IMR-90 (cell line): ENCODE results near the gene TROAP. TPM values are rescaled to one million over a fixed set of nuclear protein-coding genes. Genes with fewer than 3 reads are reported as not detected.

Experiments
- ATAC-seq: fragments of 200-7000 bp; cut with Tn5 transposase; 2 replicates; pipeline ENCODE4 v1.9.1; 2020; ENCODE audit warnings: low read depth, mild to moderate bottlenecking, moderate library complexity
- BruUV-seq: library from RNA; stranded (reverse); fragments of 400-500 nt; replicated peaks from 2 replicates; lab custom pipeline; 2021; lab: Mats Ljungman, UMichigan
- CTCF ChIA-PET: fragments of 300-600 bp; formaldehyde crosslinking; extraction: SDS; loops from one replicate; lab custom pipeline; 2021; ENCODE audit warnings: antibody characterized with exemption; lab: Yijun Ruan, JAX
- POLR2A ChIA-PET: fragments of 300-600 bp; sonication (Branson Sonifier 250); formaldehyde crosslinking; loops from one replicate; lab custom pipeline; 2022; ENCODE audit warnings: antibody characterized with exemption; ENCODE audit not compliant: unreplicated experiment; lab: Charles Lee
- DNase-seq: peaks from one replicate; pipeline ENCODE4 v3.0.0; 2013
- H2AFZ ChIP-seq: replicated peaks from 2 replicates; pipeline ENCODE3; 2013; ENCODE audit warnings: low read length, mild to moderate bottlenecking; ENCODE audit not compliant: poor library complexity
- H2AK5ac ChIP-seq: 2 replicates; pipeline ENCODE4 v1.6.1; 2013; ENCODE audit warnings: low read depth, low read length, inconsistent platforms
- H2AK9ac ChIP-seq: replicated peaks from 2 replicates; pipeline ENCODE3; 2013; ENCODE audit warnings: mild to moderate bottlenecking, low read depth, low read length, moderate library complexity; ENCODE audit not compliant: poor library complexity
- H2BK120ac ChIP-seq: 2 replicates; pipeline ENCODE4 v1.6.1; 2013; ENCODE audit warnings: low read depth, low read length, inconsistent platforms
- H2BK15ac ChIP-seq: 3 replicates; pipeline ENCODE4 v1.6.1; 2013; ENCODE audit warnings: low read depth, low read length, inconsistent platforms
- H2BK20ac ChIP-seq: 2 replicates; pipeline ENCODE4 v1.6.1; 2013; ENCODE audit warnings: low read depth, mild to moderate bottlenecking, inconsistent platforms, low read length, moderate library complexity
- H2BK5ac ChIP-seq: 2 replicates; pipeline ENCODE4 v1.6.1; 2013; ENCODE audit warnings: mild to moderate bottlenecking, low read depth, low read length, inconsistent platforms; ENCODE audit not compliant: poor library complexity, severe bottlenecking
- H3K14ac ChIP-seq: replicated peaks from 2 replicates; pipeline ENCODE4 v1.6.1; 2013; ENCODE audit warnings: low read depth, low read length, inconsistent platforms
- H3K18ac ChIP-seq: 2 replicates; pipeline ENCODE4 v1.6.1; 2013; ENCODE audit warnings: low read depth, low read length, control low read depth
- H3K23ac ChIP-seq: 2 replicates; pipeline ENCODE4 v1.6.1; 2013; ENCODE audit warnings: low read depth, low read length, inconsistent platforms
- H3K27ac ChIP-seq: 2 replicates; pipeline ENCODE4 v1.5.1; 2013; ENCODE audit warnings: mild to moderate bottlenecking, control low read depth, low read length; ENCODE audit not compliant: insufficient read depth
- H3K27me3 ChIP-seq: 2 replicates; pipeline ENCODE4 v1.6.1; 2013; ENCODE audit warnings: low read length; ENCODE audit not compliant: control insufficient read depth, insufficient read depth
- H3K36me3 ChIP-seq: 2 replicates; pipeline ENCODE4 v1.6.1; 2013; ENCODE audit warnings: low read length, mixed read lengths; ENCODE audit not compliant: control insufficient read depth, insufficient read depth
- H3K4ac ChIP-seq: 2 replicates; pipeline ENCODE4 v1.6.1; 2013; ENCODE audit warnings: low read depth, low read length, inconsistent platforms
- H3K4me1 ChIP-seq: 2 replicates; pipeline ENCODE4 v1.6.1; 2013; ENCODE audit warnings: low read length, mixed read lengths; ENCODE audit not compliant: control insufficient read depth, insufficient read depth
- H3K4me2 ChIP-seq: 2 replicates; pipeline ENCODE4 v1.6.1; 2013; ENCODE audit warnings: low read depth, mild to moderate bottlenecking, control low read depth, low read length, moderate library complexity
- H3K4me3 ChIP-seq: 2 replicates; pipeline ENCODE4 v1.5.1; 2013; ENCODE audit warnings: low read depth, mild to moderate bottlenecking, control low read depth, low read length, moderate library complexity; ENCODE audit not compliant: insufficient read depth
- H3K56ac ChIP-seq: 2 replicates; pipeline ENCODE4 v1.6.1; 2013; ENCODE audit warnings: low read length, inconsistent platforms; ENCODE audit not compliant: insufficient read depth; ENCODE audit errors: extremely low read depth
- H3K79me1 ChIP-seq, 2 experiments: 2 replicates each; pipeline ENCODE4 v1.6.1; 2013; ENCODE audit warnings: low read length in 2 of 2, inconsistent platforms in 1 of 2, low read depth in 1 of 2
- H3K9ac ChIP-seq: 2 replicates; pipeline ENCODE4 v1.6.1; 2013; ENCODE audit warnings: low read depth, low read length, control low read depth
- H3K9me1 ChIP-seq: 2 replicates; pipeline ENCODE4 v1.6.1; 2013; ENCODE audit warnings: low read length, inconsistent platforms; ENCODE audit not compliant: insufficient read depth
- H3K9me3 ChIP-seq: 2 replicates; pipeline ENCODE4 v1.6.1; 2013; ENCODE audit warnings: low read length; ENCODE audit not compliant: control insufficient read depth, insufficient read depth
- H4K20me1 ChIP-seq: 2 replicates; pipeline ENCODE4 v1.6.1; 2013; ENCODE audit warnings: low read length, inconsistent platforms; ENCODE audit not compliant: insufficient read depth
- H4K5ac ChIP-seq: 2 replicates; pipeline ENCODE4 v1.6.1; 2013; ENCODE audit warnings: mild to moderate bottlenecking, low read depth, low read length, control low read depth
- H4K8ac ChIP-seq, 2 experiments: 2 replicates each; pipeline ENCODE4 v1.6.1; 2013; ENCODE audit warnings: low read depth in 2 of 2, low read length in 2 of 2, control low read depth in 1 of 2, inconsistent platforms in 1 of 2
- H4K91ac ChIP-seq: 2 replicates; pipeline ENCODE4 v1.6.1; 2013; ENCODE audit warnings: low read depth, low read length, inconsistent platforms; ENCODE audit not compliant: insufficient read depth
- CEBPB ChIP-seq: IDR thresholded peaks from 2 replicates; pipeline ENCODE4 v1.6.1; 2012; ENCODE audit warnings: low read depth, low read length, improper control_type of control experiment
- CHD1 ChIP-seq: IDR thresholded peaks from 2 replicates; pipeline ENCODE4 v1.6.1; 2012; ENCODE audit warnings: low read depth, low read length, improper control_type of control experiment
- CTCF ChIP-seq: conservative IDR thresholded peaks from 2 replicates; pipeline ENCODE4 v1.5.1; 2012; ENCODE audit warnings: mild to moderate bottlenecking, low read depth, low read length, improper control_type of control experiment
- ELK1 ChIP-seq: fragments of 150-350 bp; IDR thresholded peaks from 2 replicates; pipeline ENCODE4 v1.6.1; 2016; ENCODE audit warnings: low read depth, mild to moderate bottlenecking, low read length, moderate library complexity, borderline replicate concordance
- FOS ChIP-seq: fragments of 150-350 bp; IDR thresholded peaks from 2 replicates; pipeline ENCODE4 v1.6.1; 2016; ENCODE audit warnings: low read depth, low read length
- NFE2L2 ChIP-seq: fragments of 150-350 bp; IDR thresholded peaks from 2 replicates; pipeline ENCODE4 v1.6.1; 2016; ENCODE audit warnings: low read depth, mild to moderate bottlenecking, low read length
- RFX5 ChIP-seq: IDR thresholded peaks from 2 replicates; pipeline ENCODE4 v1.8.0; 2012; ENCODE audit warnings: low read depth, mild to moderate bottlenecking, low read length, moderate library complexity
- SMC3 ChIP-seq: fragments of 150-350 bp; IDR thresholded peaks from 2 replicates; pipeline ENCODE4 v1.6.1; 2016; ENCODE audit warnings: low read depth, mild to moderate bottlenecking, antibody characterized with exemption, low read length, moderate library complexity
- USF2 ChIP-seq: fragments of 150-350 bp; IDR thresholded peaks from 2 replicates; pipeline ENCODE4 v1.6.1; 2017; ENCODE audit warnings: mild to moderate bottlenecking, antibody characterized with exemption, low read length, low read depth
- WGBS, 2 experiments: methylation state at CpG; one replicate each; pipeline versions ENCODE4 v1.1.5 to v1.1.7; 2013; ENCODE audit warnings: missing lambda C conversion rate in 2 of 2; ENCODE audit not compliant: insufficient read length in 1 of 2; ENCODE audit errors: extremely low coverage in 2 of 2; 5-methylcytosine and 5-hydroxymethylcytosine counted together
- dilution Hi-C: fragments of 300-500 bp; cut with HindIII; formaldehyde crosslinking; loops from one replicate; pipeline ENCODE4 v1.14.3; 2018; ENCODE audit warnings: low sequenced_read_pairs; ENCODE audit not compliant: unreplicated experiment
- in situ Hi-C: fragments of 300-500 bp; cut with MboI; formaldehyde crosslinking; loops from 3 replicates; pipeline ENCODE4 v1.14.3; 2019; ENCODE audit warnings: low sequenced_read_pairs, inconsistent platforms, mixed read lengths
- intact Hi-C: fragments of 100-400 bp; cut with micrococcal nuclease; formaldehyde crosslinking; loops from 2 replicates; pipeline ENCODE4 v1.10.0; 2022
- polyA plus RNA-seq, 3 experiments: library from polyadenylated mRNA; depleted of rRNA; stranded (reverse); fragments of >200 nt; gene quantifications; 2 replicates each; pipeline ENCODE4 v1.2.3, GENCODE V29; 2012; ENCODE audit warnings: low replicate concordance in 1 of 3
- total RNA-seq: library from RNA; depleted of rRNA; stranded (reverse); fragments of >200 nt; gene quantifications from 2 replicates; pipeline ENCODE4 v1.2.3, GENCODE V29; 2012

Gene TROAP
- total and polyA plus RNA-seq, 2 of the 4 experiments (the other 2 are of a cell fraction), result 21.5 to 29.3 TPM

GRCh38 chr12:49301760-49302159, 21.3 kb upstream of the TROAP start:
- intact Hi-C loops (no loop called here), in situ Hi-C loops (no loop called here), dilution Hi-C loops (no loop called here)
- H4K5ac ChIP-seq, result no peak overlapping the region
- H3K23ac ChIP-seq, result no peak overlapping the region
- 62% methylated on average over 3 of the region's 4 CpGs; no CpG with 5 or more reads in 1 of the 2 experiments for WGBS, 2 experiments
- ATAC-seq, result no peak
- no peak overlapping the region for H2BK120ac ChIP-seq
- no TSS peak for BruUV-seq
- no peak overlapping the region for H3K4me3 ChIP-seq
- no peaks in the 10 kb centered on the region for H3K79me1 ChIP-seq
- H3K18ac ChIP-seq, result no peak overlapping the region
- no peak overlapping the region for H3K56ac ChIP-seq
- no peak overlapping the region for H3K14ac ChIP-seq
- H3K27me3 ChIP-seq, result peaks cover 39% of the 10 kb centered on the region
- no peak overlapping the region for H3K4me2 ChIP-seq
- no peak overlapping the region for H4K91ac ChIP-seq
- no peak for DNase-seq
- no peaks in the 10 kb centered on the region for H4K20me1 ChIP-seq
- H2BK5ac ChIP-seq, result no peak overlapping the region
- ChIA-PET CTCF (no interaction called here), POLR2A (no interaction called here)
- no peak overlapping the region for H2BK15ac ChIP-seq
- no peak overlapping the region for H3K4ac ChIP-seq
- H2BK20ac ChIP-seq, result no peak overlapping the region
- H2AK5ac ChIP-seq, result no peak overlapping the region
- H2AK9ac ChIP-seq, result no peak overlapping the region
- no peak overlapping the region for H3K27ac ChIP-seq
- H4K8ac ChIP-seq, result no peak overlapping the region
- H3K9me3 ChIP-seq, result no peaks in the 10 kb centered on the region; the same call in 1 of the 2 replicates
- no peaks in the 10 kb centered on the region for H3K36me3 ChIP-seq
- TF ChIP-seq RFX5, result no peak
- no peak for TF ChIP-seq NFE2L2
- no peak for TF ChIP-seq CEBPB
- TF ChIP-seq ELK1, result no peak
- TF ChIP-seq USF2, result no peak
- no peak for TF ChIP-seq SMC3
- TF ChIP-seq CTCF, result no peak
- TF ChIP-seq FOS, result no peak
- no peak for TF ChIP-seq CHD1
- H3K4me1 ChIP-seq, result peaks cover 5% of the 10 kb centered on the region
- no peak overlapping the region for H2AFZ ChIP-seq
- no peak overlapping the region for H3K9ac ChIP-seq
- H3K9me1 ChIP-seq, result 0 out of 2 replicates have a peak, but pooled peaks cover 4% of the 10 kb centered on the region
